ENCODE results near the gene SUGCT.

The SUGCT gene

GRCh38 chr7:40676221-40676620 lies 541.4 kb downstream of the SUGCT start:
- Histone ChIP-seq H3K27me3 (ENCODE audit: insufficient read depth, poor library complexity, severe bottlenecking) (no peaks in the 10 kb centered on the region), H3K27ac (replicated peaks) (no peak overlapping the region), H3K4me3 (replicated peaks; ENCODE audit: insufficient read depth, low read length) (no peak overlapping the region)
- no peak for TF ChIP-seq GABPA (IDR thresholded peaks at IDR 0.05; ENCODE audit: low read depth)
- TF ChIP-seq POLR2AphosphoS5 (IDR thresholded peaks at IDR 0.05; ENCODE audit: low read depth): no peak
- TF ChIP-seq REST (IDR thresholded peaks at IDR 0.05; ENCODE audit: insufficient replicate concordance, low read depth): no peak
- TF ChIP-seq CTCF (IDR thresholded peaks at IDR 0.05; ENCODE audit: insufficient read depth, low read length): no peak
- TF ChIP-seq SPI1 (IDR thresholded peaks at IDR 0.05; ENCODE audit: borderline replicate concordance, low read depth): no peak
- no peak for DNase-seq (ENCODE audit: low read depth in 1 of 2, low spot score in 1 of 2)

GRCh38 chr7:40680657-40681056 lies 545.9 kb downstream of the SUGCT start:
- no peaks in the 10 kb centered on the region for H3K27me3 ChIP-seq (ENCODE audit: insufficient read depth, poor library complexity, severe bottlenecking)
- H3K4me3 ChIP-seq (replicated peaks; ENCODE audit: insufficient read depth, low read length): no peak overlapping the region
- no peak overlapping the region for H3K27ac ChIP-seq (replicated peaks)
- peak in 1 of 2 experiments; percentile 1 for DNase-seq (ENCODE audit: low read depth in 1 of 2, low spot score in 1 of 2)
- TF ChIP-seq CTCF (IDR thresholded peaks at IDR 0.05; ENCODE audit: insufficient read depth, low read length) (peak; percentile 32), SPI1 (IDR thresholded peaks at IDR 0.05; ENCODE audit: borderline replicate concordance, low read depth) (no peak)

GRCh38 chr7:40682696-40683095 lies 547.9 kb downstream of the SUGCT start:
- Histone ChIP-seq H3K4me3 (replicated peaks; ENCODE audit: insufficient read depth, low read length) (no peak overlapping the region), H3K27ac (replicated peaks) (no peak overlapping the region), H3K27me3 (ENCODE audit: insufficient read depth, poor library complexity, severe bottlenecking) (no peaks in the 10 kb centered on the region)
- no peak for DNase-seq (ENCODE audit: low read depth in 1 of 2, low spot score in 1 of 2)
- no peak for TF ChIP-seq POLR2AphosphoS5 (IDR thresholded peaks at IDR 0.05; ENCODE audit: low read depth)
- no peak for TF ChIP-seq SPI1 (IDR thresholded peaks at IDR 0.05; ENCODE audit: borderline replicate concordance, low read depth)
- no peak for TF ChIP-seq REST (IDR thresholded peaks at IDR 0.05; ENCODE audit: insufficient replicate concordance, low read depth)
- TF ChIP-seq CTCF (IDR thresholded peaks at IDR 0.05; ENCODE audit: insufficient read depth, low read length): no peak
- TF ChIP-seq GABPA (IDR thresholded peaks at IDR 0.05; ENCODE audit: low read depth): no peak

GRCh38 chr7:40694026-40694809 lies 559.4 kb downstream of the SUGCT start:
- TF ChIP-seq REST (IDR thresholded peaks at IDR 0.05; ENCODE audit: insufficient replicate concordance, low read depth) (no peak), CTCF (IDR thresholded peaks at IDR 0.05; ENCODE audit: insufficient read depth, low read length) (no peak), POLR2AphosphoS5 (IDR thresholded peaks at IDR 0.05; ENCODE audit: low read depth) (no peak), SPI1 (IDR thresholded peaks at IDR 0.05; ENCODE audit: borderline replicate concordance, low read depth) (no peak), GABPA (IDR thresholded peaks at IDR 0.05; ENCODE audit: low read depth) (no peak)
- DNase-seq (ENCODE audit: low read depth in 1 of 2, low spot score in 1 of 2): no peak
- Histone ChIP-seq H3K4me3 (replicated peaks; ENCODE audit: insufficient read depth, low read length) (no peak overlapping the region), H3K27ac (replicated peaks) (no peak overlapping the region), H3K27me3 (ENCODE audit: insufficient read depth, poor library complexity, severe bottlenecking) (no peaks in the 10 kb centered on the region)
